ENCODE results near the gene PDRG1.
"Not testable (repeated sequence)": the region's sequence is repeated elsewhere in the genome, so short reads cannot be mapped to it uniquely, and the experiment has no call there.

Gene PDRG1

GRCh38 chr20:31966991-31967655 is 15.3 kb upstream of the PDRG1 start:
- no peak for DNase-seq

- DNase-seq, result no peak
Measured at GRCh38 chr20:31963889-31964288, 12.0 kb upstream of the PDRG1 start.

GRCh38 chr20:31962761-31963160 is 10.9 kb upstream of the PDRG1 start:
- DNase-seq, result no peak

DNA sequence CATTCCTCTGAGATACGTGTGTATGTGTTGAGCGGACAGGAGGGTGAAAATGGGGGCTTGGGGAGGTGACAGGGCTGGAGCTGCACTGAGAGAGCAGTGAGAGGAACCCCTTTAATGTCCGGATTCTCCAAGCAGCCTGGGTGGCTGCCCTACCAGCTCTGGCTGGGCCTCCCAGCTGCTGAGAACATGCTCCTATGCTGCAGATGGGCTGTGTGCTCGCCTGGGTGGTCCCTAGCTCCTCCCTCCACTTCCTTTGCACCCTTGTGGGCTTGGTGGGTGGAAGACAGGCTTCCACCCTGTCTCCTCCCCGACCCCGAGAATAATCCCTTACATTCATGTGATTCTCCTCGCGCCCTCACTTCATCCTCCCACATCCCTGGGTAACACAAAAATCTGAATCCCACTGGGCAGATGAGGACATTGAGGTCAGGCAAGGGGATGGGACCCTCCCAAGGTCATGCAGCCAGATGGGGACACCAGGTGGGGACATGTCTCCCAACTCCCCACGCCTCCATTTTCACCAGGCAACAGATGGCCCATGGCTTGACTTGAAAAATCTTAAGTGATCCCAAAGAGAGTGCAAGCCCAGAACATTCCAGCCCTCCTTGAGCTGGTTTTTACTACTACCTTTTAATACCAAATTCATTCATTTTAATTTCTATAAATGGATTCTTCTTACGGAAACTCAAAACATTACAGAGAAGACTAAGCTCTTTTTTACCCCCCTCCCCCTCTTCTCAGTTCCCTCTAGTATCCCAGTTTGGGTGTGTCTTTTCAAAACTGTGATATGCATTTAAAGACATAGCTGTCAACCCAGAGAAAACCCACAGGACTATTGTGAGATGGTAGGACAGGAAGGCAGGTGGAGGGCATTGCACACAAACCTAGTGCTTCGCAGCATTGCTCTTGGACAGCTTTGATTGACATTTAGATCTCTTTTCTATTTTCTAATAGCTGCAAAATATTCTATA is 5.0 kb upstream of the PDRG1 start:
- no peak for DNase-seq

GRCh38 chr20:31954500-31954899 is 2.7 kb upstream of the PDRG1 start:
- no peak for DNase-seq

GRCh38 chr20:31953556-31954148 is 1.8 kb upstream of the PDRG1 start:
- DNase-seq, result no peak

GRCh38 chr20:31951203-31951529 is 680 bp downstream of the PDRG1 start:
- no peak for DNase-seq

DNA sequence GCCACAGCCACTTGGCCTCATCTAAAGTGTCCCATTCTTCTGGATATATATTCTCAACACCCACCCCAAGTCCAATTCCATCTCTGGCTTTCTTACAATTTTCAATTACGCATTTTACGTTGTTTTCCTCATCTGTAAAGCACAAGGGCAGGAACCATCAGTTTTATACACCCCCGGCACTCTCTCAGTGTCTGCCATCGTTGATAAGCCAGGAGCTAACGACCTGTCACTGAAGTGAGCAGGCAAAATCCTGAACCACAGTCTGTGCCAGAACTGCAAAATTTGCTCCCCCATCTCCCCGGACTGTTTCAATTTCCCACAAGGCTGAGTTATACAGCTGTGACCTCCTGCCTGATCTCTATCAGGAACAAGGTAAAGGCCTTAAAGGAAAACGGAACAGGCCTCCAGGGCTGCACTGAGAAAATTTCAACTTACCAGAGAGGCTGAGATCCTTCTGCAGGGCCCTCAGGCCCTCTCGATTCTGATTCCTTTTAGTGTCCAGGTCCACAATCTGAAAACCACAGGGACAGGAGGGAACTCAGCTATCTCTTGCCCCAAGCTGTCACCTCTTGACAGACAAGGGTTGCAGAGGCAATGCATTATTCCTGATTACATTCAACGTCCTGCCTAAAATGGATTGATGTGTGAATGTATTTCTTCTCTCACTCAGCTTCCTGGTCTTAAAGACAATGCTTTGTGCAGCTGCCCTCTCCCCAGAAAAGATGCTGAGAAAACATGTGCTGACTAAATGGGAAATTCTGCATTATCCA is 1.8 kb downstream of the PDRG1 start:
- DNase-seq, result no peak

GRCh38 chr20:31948008-31948407 is 3.8 kb downstream of the PDRG1 start:
- DNase-seq, result no peak

DNA sequence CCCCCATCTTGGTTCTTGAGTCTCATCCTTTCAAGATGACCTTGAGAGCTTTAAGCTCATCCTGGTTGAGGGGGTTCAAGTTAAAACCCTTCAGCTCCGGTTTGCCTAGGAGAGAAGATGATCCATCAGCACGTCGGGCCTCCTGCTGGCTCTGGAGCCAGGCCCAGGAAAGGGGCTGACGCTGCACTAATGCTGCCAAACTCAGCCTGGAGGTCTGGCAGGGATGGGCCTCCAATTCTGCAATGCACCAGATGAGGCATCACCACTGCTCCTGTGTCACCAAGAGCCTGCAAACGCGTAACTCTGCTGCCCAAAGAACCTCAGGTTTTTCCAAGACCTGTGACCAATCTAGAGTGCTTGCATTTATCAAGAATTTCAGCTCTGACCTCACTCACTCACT is 6.1 kb downstream of the PDRG1 start:
- DNase-seq, result no peak

DNA sequence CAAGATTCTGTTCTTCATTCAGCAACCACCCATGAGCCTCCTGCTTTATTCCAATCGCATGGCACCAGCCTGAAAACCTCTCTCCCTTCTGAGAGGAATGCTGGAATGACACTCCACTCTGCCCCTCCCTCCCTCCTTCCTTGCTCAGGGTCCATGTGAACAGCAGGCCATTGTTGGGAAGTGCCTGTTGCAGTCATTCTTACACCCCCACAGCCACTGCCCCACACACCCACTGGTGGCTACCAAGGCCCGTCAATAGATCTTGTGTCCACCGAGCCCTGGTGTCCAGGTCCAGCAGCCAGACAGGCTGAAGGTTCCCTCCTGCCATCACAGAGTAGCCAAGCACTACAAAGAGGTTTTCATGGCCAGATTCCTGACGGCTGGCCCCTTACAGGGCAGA is 6.5 kb downstream of the PDRG1 start:
- no peak for DNase-seq

DNA sequence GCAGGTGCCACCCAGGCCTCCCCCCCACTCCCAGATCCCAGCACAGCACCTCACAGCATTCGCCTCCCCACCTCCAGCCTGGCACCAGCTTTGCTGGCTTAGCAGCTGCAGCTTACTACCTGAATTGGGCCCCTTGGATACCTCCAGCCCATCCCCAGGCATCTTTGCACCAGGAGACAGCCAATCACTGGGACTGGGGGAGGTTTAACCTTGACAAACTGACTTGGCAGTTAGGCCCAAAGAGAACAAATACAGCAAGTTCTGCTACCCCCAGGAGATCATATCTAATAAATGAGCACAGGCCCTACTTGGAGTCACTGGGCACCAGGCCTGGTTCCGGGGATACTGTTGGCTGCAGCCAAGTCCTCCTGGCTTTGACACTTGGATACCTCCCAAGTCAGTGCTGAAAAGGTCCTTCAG is 8.8 kb downstream of the PDRG1 start:
- DNase-seq, result no peak

DNA sequence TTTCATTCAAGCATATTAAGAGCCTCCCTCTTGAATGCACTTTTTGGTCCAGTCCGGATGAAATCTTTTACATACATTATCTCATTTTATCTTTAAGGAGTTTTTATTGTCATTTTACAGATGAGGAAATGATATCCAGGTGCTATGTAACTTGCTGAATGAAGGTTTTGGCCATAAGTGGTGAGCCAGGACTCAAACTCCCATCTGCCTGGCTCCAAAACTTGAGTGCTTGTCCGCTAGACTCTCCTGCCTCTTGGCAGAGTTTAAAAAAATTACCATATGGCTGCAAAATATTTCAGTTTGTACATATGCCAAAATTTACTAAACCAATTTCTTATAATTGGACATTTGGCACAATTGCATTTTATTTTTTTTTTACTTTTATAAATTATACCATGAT is 12.2 kb downstream of the PDRG1 start:
- no peak for DNase-seq

- DNase-seq, result no peak
Measured at GRCh38 chr20:31937820-31938219, 14.0 kb downstream of the PDRG1 start.

- DNase-seq, result no peak
Measured at GRCh38 chr20:31936420-31936819, 15.4 kb downstream of the PDRG1 start.

DNA sequence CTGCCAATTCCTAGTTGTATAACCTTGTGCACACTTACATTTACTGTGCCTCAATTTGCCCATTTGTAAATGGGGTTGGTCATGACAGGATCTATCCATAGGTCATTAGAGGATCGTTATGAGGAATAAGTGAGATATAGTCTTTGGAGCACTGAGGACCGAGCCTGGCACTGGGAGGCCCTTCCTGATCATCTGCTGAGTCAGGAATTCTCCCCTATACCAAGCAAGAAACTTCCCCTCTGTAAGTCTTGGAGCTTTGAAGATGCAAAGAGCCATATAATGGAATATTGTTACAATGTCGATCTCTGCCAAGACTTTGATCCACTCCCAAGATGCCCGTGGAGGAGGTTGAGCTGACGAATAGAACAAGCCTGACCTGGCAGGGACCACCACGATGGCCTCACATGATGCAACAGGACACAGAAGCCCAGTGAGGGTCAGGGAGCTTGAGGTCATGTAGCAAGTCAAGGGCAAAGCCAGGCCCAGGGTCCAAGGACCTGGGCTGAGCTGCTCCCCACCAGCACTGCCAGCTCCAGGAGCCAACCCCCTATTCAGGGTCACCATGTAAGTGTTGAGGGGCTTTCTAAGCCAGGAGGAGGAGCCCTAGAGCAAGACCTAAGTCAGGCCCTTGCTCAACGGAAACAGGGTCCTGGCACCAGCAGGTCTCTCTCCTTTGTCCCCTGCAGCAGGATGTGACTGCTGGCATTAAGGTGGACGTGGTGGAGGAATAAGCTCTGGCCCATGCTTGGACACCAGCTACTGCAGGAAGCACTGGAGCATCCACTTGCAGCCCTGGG is 16.7 kb downstream of the PDRG1 start:
- no peak for DNase-seq

DNA sequence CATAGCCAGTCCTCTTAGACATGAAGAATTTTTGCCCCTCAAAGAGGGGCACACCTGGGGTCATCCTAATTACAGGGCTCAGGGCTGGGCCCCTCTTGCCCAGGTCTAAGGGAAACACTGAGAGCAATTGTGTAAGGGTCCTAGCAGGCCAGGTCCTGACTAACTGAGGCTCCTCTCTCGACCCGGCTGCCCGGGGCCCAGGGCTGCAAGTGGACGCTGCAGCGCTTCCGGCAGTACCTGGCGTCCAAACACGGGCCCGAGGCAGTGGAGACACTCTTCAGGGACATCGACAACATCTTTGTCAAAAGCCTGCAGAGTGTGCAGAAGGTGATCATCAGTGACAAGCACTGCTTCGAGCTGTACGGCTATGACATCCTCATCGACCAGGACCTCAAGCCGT is 17.4 kb downstream of the PDRG1 start:
- DNase-seq, result no peak

DNA sequence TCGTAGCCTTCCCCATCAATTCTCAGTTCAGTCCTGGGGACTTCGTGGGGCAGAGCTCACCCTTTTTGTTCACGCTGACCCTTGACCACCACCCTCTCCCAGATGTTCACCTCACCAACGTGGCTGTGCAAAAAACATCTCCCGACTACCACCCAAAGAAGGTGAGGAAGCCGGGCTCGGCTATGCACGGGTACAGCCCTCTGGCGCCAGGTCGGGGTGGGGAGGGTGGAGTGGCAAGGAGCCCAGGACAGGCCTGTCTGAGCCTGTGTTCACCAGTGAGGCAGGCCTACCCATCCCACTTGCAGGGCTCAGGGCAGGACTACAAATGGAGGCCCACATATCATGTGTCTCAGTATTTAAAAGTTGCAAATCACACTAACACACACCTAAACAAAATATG is 18.1 kb downstream of the PDRG1 start:
- no peak for DNase-seq

DNA sequence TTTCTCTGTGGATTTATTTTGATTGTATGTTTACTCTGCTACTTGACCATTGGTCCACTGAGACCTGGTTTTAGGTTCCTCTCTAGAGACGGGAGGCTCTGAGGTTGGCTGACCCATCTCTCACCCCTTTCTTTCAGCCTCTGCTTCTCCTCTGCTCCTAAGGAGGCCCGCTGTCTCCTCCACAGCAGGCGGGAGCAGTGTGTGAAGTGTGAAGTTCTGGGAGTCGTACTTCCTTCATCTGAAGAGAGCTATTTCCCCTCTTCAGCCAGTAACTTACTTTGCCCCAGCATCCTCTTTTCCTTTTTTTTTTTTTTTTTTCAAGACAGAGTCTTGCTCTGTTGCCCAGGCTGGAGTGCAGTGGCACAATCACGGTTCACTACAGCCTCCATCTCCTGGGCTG is 21.1 kb downstream of the PDRG1 start:
- DNase-seq, result no peak

GRCh38 chr20:31929631-31930030 is 22.2 kb downstream of the PDRG1 start:
- not testable (repeated sequence) for DNase-seq

GRCh38 chr20:31927627-31928159 is 24.2 kb downstream of the PDRG1 start:
- DNase-seq, result no peak

DNA sequence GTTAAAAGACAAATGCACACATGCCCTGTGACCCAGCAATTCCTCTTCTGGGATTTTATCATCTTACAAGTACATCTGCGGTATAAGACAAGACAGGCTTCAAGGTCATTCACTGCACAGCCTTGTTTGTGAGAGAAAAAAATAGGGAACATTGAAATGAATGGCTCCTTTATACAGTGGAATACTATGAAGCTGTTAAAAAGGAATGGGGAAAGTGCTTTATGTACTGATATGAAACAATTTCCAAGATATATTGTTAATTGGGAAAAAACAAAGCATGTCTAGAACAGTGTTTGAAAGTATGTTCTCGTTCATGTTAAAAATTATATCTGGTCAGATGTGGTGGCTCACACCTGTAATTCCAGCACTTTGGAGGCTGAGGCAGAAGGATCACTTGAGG is 25.4 kb downstream of the PDRG1 start:
- no peak for DNase-seq

Data from activated CD4-positive, CD25-positive, alpha-beta regulatory T cell treated with anti-CD3 and anti-CD28 coated beads, Interleukin-2, amount 50 U/mL, for 72 hours (primary cell).